PC-9 (cell line): Measurements from ENCODE around the gene ERBB4. TPM values are rescaled to one million over a fixed set of nuclear protein-coding genes. Genes with fewer than 3 reads are reported as not detected.
A peak's percentile ranks its signal among the peaks of the same experiment; 100 is the strongest.
"Not testable (repeated sequence)": the region's sequence is repeated elsewhere in the genome, so short reads cannot be mapped to it uniquely, and the experiment has no call there.

ENCODE experiments used
- BruUV-seq: library from RNA; stranded (reverse); fragments of 400-500 nt; replicated peaks from 2 replicates; lab custom pipeline; 2021; lab: Mats Ljungman, UMichigan
- CTCF ChIA-PET: fragments of 300-600 bp; sonication (Branson Sonifier 250); formaldehyde crosslinking; loops from one replicate; lab custom pipeline; 2022; ENCODE audit warnings: antibody characterized with exemption; lab: Charles Lee
- POLR2A ChIA-PET: fragments of 300-600 bp; sonication (Branson Sonifier 250); formaldehyde crosslinking; loops from one replicate; lab custom pipeline; 2022; ENCODE audit warnings: antibody characterized with exemption; ENCODE audit not compliant: unreplicated experiment; lab: Charles Lee
- DNase-seq, 2 experiments: peaks; one replicate each; pipeline versions ENCODE4 v3.0.0 to v3.0.0-alpha.2; 2015 to 2022; ENCODE audit warnings: mixed read lengths in 1 of 2
- H2AFZ ChIP-seq: fragments of 200-600 bp; sonication (generic); 2 replicates; pipeline ENCODE4 v1.8.1; 2017; ENCODE audit warnings: antibody characterized with exemption
- H3F3A ChIP-seq: fragments of 200-600 bp; sonication (generic); 2 replicates; pipeline ENCODE4 v1.8.1; 2017; ENCODE audit warnings: antibody characterized with exemption, mild to moderate bottlenecking, low read depth; ENCODE audit not compliant: insufficient read depth
- H3K27ac ChIP-seq: fragments of 200-600 bp; sonication (generic); 2 replicates; pipeline ENCODE4 v1.6.1; 2016; ENCODE audit warnings: mixed run types
- H3K27me3 ChIP-seq: fragments of 200-600 bp; sonication (generic); 2 replicates; pipeline ENCODE4 v1.6.1; 2016; ENCODE audit warnings: low read depth, mixed run types; ENCODE audit not compliant: insufficient read depth
- H3K36me3 ChIP-seq: fragments of 200-600 bp; sonication (generic); 2 replicates; pipeline ENCODE4 v1.6.1; 2016; ENCODE audit warnings: low read depth, mixed run types
- H3K4me1 ChIP-seq: fragments of 200-600 bp; sonication (generic); replicated peaks from 2 replicates; pipeline ENCODE4 v1.6.1; 2016; ENCODE audit warnings: mixed run types; ENCODE audit not compliant: insufficient read depth
- H3K4me2 ChIP-seq: fragments of 200-600 bp; sonication (generic); 2 replicates; pipeline ENCODE4 v1.6.1; 2017; ENCODE audit warnings: mixed run types
- H3K4me3 ChIP-seq: fragments of 200-600 bp; sonication (generic); 2 replicates; pipeline ENCODE4 v1.6.1; 2016; ENCODE audit warnings: mixed run types
- H3K79me2 ChIP-seq: fragments of 200-600 bp; sonication (generic); 2 replicates; pipeline ENCODE4 v1.6.1; 2017; ENCODE audit warnings: low read depth, mixed run types
- H3K9me2 ChIP-seq: fragments of 200-600 bp; sonication (generic); 2 replicates; pipeline ENCODE4 v1.8.1; 2017; ENCODE audit warnings: mild to moderate bottlenecking; ENCODE audit not compliant: insufficient read depth
- H3K9me3 ChIP-seq: fragments of 200-600 bp; sonication (generic); 2 replicates; pipeline ENCODE4 v1.8.1; 2016; ENCODE audit warnings: low read depth; ENCODE audit not compliant: insufficient read depth
- H4K20me1 ChIP-seq: fragments of 200-600 bp; sonication (generic); 2 replicates; pipeline ENCODE4 v1.8.1; 2017; ENCODE audit not compliant: insufficient read depth
- CTCF ChIP-seq: fragments of 200-600 bp; sonication (generic); conservative IDR thresholded peaks from 2 replicates; pipeline ENCODE4 v1.6.1; 2017; ENCODE audit warnings: mixed run types, antibody characterized with exemption, mild to moderate bottlenecking, moderate library complexity
- EZH2 ChIP-seq: fragments of 200-600 bp; sonication (generic); IDR thresholded peaks from 2 replicates; pipeline ENCODE4 v1.8.0; 2017; ENCODE audit warnings: antibody characterized with exemption, low read depth
- intact Hi-C: fragments of 100-400 bp; cut with micrococcal nuclease; formaldehyde crosslinking; loops from one replicate; pipeline ENCODE4 v1.10.0; 2022; ENCODE audit not compliant: unreplicated experiment
- total RNA-seq: library from RNA; stranded (reverse); gene quantifications from 2 replicates; pipeline ENCODE4 v1.2.3, GENCODE V29; 2021

Gene ERBB4
- total RNA-seq, 1 experiment from 2014 or later: not detected

DNA sequence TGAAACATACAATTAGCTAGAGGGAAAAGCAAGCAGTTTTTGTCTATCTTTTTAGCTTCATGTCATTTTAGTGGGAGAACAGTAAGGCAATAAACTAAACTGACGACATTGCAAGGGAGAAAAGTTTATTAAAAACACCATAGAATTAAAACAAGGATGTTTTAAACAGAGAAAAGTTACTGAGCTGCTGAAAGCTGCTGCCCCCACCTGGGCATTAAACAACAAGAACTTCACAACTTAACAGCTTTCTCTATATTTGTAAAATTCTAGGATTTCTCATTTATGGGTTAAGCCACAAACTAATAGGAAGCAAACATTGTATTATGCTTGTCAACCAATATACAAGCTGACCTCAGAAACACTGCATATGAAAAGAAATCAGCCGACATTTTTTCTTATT is 289.2 kb downstream of the ERBB4 start:
- no peaks in the 10 kb centered on the region for H3K79me2 ChIP-seq
- intact Hi-C loops: no loop called here
- TF ChIP-seq EZH2 (no peak), CTCF (peak; percentile 40; the same call in 1 of the 2 replicates)
- H3K27ac ChIP-seq: no peak overlapping the region
- H3K9me3 ChIP-seq: no peaks in the 10 kb centered on the region
- H3K4me1 ChIP-seq: no peaks in the 10 kb centered on the region
- no peaks in the 10 kb centered on the region for H4K20me1 ChIP-seq
- no peaks in the 10 kb centered on the region for H3K36me3 ChIP-seq
- CTCF ChIA-PET: no interaction called here
- no peak overlapping the region for H3K4me2 ChIP-seq
- POLR2A ChIA-PET: no interaction called here
- H3K9me2 ChIP-seq: no peaks in the 10 kb centered on the region
- BruUV-seq: no TSS peak
- no peaks in the 10 kb centered on the region for H3F3A ChIP-seq
- DNase-seq: no peak
- H3K4me3 ChIP-seq: no peak overlapping the region
- no peaks in the 10 kb centered on the region for H3K27me3 ChIP-seq
- no peak overlapping the region for H2AFZ ChIP-seq

- ChIA-PET CTCF (interaction anchor here (1.0 kb wide), 1 partner anchor 534 kb away, joined by 3 read pairs; no protein-coding TSS in a partner anchor), POLR2A (no interaction called here)
- TF ChIP-seq EZH2: no peak
- no peak for TF ChIP-seq CTCF
- Histone ChIP-seq H3K9me3 (no peaks in the 10 kb centered on the region), H3K4me3 (no peak overlapping the region), H3K4me1 (no peaks in the 10 kb centered on the region), H3K27me3 (no peaks in the 10 kb centered on the region), H4K20me1 (no peaks in the 10 kb centered on the region), H3K4me2 (no peak overlapping the region), H3K27ac (no peak overlapping the region), H3F3A (no peaks in the 10 kb centered on the region), H3K9me2 (no peaks in the 10 kb centered on the region), H3K79me2 (no peaks in the 10 kb centered on the region), H2AFZ (no peak overlapping the region), H3K36me3 (no peaks in the 10 kb centered on the region)
- BruUV-seq: no TSS peak
- intact Hi-C loops: no loop called here
- DNase-seq: no peak
Measured at GRCh38 chr2:212245880-212246279, 292.7 kb downstream of the ERBB4 start.

- Histone ChIP-seq H4K20me1 (no peaks in the 10 kb centered on the region), H3K27me3 (no peaks in the 10 kb centered on the region), H3K9me3 (no peaks in the 10 kb centered on the region), H3K4me2 (no peak overlapping the region), H3K79me2 (no peaks in the 10 kb centered on the region), H2AFZ (no peak overlapping the region), H3F3A (no peaks in the 10 kb centered on the region), H3K27ac (no peak overlapping the region), H3K4me1 (no peaks in the 10 kb centered on the region), H3K36me3 (no peaks in the 10 kb centered on the region), H3K9me2 (no peaks in the 10 kb centered on the region), H3K4me3 (no peak overlapping the region)
- no TSS peak for BruUV-seq
- TF ChIP-seq CTCF (no peak), EZH2 (no peak)
- ChIA-PET CTCF (no interaction called here), POLR2A (no interaction called here)
- intact Hi-C loops: no loop called here
- DNase-seq: no peak
Measured at GRCh38 chr2:212242724-212243123, 295.9 kb downstream of the ERBB4 start.

GRCh38 chr2:212238152-212238551 is 300.4 kb downstream of the ERBB4 start:
- intact Hi-C loops, H3K27ac ChIP-seq, CTCF ChIA-PET, POLR2A ChIA-PET, H3K36me3 ChIP-seq, H3F3A ChIP-seq, H3K9me2 ChIP-seq, H3K4me2 ChIP-seq, H4K20me1 ChIP-seq, DNase-seq, H3K79me2 ChIP-seq, H2AFZ ChIP-seq, H3K4me1 ChIP-seq, H3K9me3 ChIP-seq, H3K4me3 ChIP-seq, BruUV-seq, H3K27me3 ChIP-seq: not testable (repeated sequence)
